Measurements from ENCODE around the gene ADGRV1. TPM values are rescaled to one million over a fixed set of nuclear protein-coding genes. Genes with fewer than 3 reads are reported as not detected.

Gene ADGRV1
- total and polyA plus RNA-seq, 7 donors: 0.05 to 0.83 (median 0.11) TPM; not detected in 1

GRCh38 chr5:90741022-90741564 is 182.5 kb downstream of the ADGRV1 start:
- Histone ChIP-seq H3K9me3 (no peaks in the 10 kb centered on the region), H3K36me3 (ENCODE audit: insufficient read depth in 1 of 2, low read depth in 1 of 2) (no peaks in the 10 kb centered on the region), H3K27ac (no peak overlapping the region), H3K27me3 (ENCODE audit: insufficient read depth in 3 of 3, low read length in 2 of 3) (no peaks in the 10 kb centered on the region), H3K4me1 (no peaks in the 10 kb centered on the region), H3K4me3 (no peak overlapping the region)
- no peak for DNase-seq
- intact Hi-C loops (cut with DNase I): no loop called here
- ATAC-seq: no peak
- TF ChIP-seq CTCF (IDR thresholded peaks at IDR 0.05): no peak
- WGBS, 3 donors: 79 to 88% (median 80%) methylated on average over 2 of the region's 2 CpGs

- no peak for TF ChIP-seq CTCF (IDR thresholded peaks at IDR 0.05)
- 92 to 98% (median 92%) methylated on average over 1 of the region's 1 CpG for WGBS, 3 donors
- no peaks in the 10 kb centered on the region for H3K4me1 ChIP-seq
- ATAC-seq (no peak), DNase-seq (no peak)
- intact Hi-C loops (cut with DNase I): no loop called here
- no peak overlapping the region for H3K27ac ChIP-seq
- H3K4me3 ChIP-seq: no peak overlapping the region
- no peaks in the 10 kb centered on the region for H3K27me3 ChIP-seq (ENCODE audit: insufficient read depth in 3 of 3, low read length in 2 of 3)
- no peaks in the 10 kb centered on the region for H3K9me3 ChIP-seq
- no peaks in the 10 kb centered on the region for H3K36me3 ChIP-seq (ENCODE audit: insufficient read depth in 1 of 2, low read depth in 1 of 2)
Measured at GRCh38 chr5:90746119-90746518, 187.5 kb downstream of the ADGRV1 start.

DNA sequence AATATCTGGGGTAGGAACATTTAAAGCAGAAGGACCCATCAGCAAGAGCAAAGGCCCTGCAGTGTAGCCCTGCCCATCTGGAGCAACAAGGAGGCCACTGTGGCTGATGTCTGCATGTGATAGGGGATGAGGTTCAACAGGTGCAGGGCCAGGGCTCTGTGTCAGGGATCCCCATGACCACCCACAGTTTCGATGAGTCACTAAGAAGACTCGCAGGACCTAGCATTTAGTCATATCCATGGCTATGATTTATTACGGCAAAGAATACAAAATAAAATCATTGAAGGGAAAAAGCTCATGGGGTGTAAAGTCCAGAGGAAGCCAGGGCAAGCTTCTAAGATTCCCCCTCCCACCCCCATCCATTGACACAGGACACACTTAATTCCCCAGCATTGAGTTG is 188.6 kb downstream of the ADGRV1 start:
- WGBS, 3 donors: 25 to 78% (median 44%) methylated on average over 3 of the region's 3 CpGs
- no peak for TF ChIP-seq CTCF (IDR thresholded peaks at IDR 0.05)
- no peak overlapping the region for H3K4me3 ChIP-seq
- no peaks in the 10 kb centered on the region for H3K9me3 ChIP-seq
- ATAC-seq (no peak), DNase-seq (no peak)
- intact Hi-C loops (cut with DNase I): no loop called here
- H3K27me3 ChIP-seq (ENCODE audit: insufficient read depth in 3 of 3, low read length in 2 of 3): no peaks in the 10 kb centered on the region
- H3K36me3 ChIP-seq (ENCODE audit: insufficient read depth in 1 of 2, low read depth in 1 of 2): no peaks in the 10 kb centered on the region
- no peak overlapping the region for H3K27ac ChIP-seq
- H3K4me1 ChIP-seq: no peaks in the 10 kb centered on the region

DNA sequence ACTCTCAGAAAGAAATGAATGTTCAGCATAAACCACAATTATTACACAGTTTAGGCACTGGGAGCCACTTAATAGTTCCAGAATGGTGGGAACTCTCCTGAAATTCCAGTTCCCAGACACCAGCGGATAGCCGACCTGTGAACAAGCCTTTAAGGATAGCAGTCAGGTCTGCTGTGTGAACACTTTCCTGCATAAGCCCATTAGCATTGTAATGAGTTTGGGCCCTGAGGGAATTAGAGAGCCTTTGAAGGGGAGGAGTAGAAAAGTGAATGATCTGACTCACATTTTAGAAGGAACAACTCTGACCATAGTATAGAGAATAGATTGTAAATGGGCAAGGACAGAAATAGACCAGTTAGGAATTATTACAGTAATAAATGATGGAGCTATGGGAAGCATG is 189.1 kb downstream of the ADGRV1 start:
- DNase-seq (no peak), ATAC-seq (no peak)
- intact Hi-C loops (cut with DNase I): no loop called here
- Histone ChIP-seq H3K36me3 (ENCODE audit: insufficient read depth in 1 of 2, low read depth in 1 of 2) (no peaks in the 10 kb centered on the region), H3K9me3 (no peaks in the 10 kb centered on the region), H3K4me1 (no peaks in the 10 kb centered on the region), H3K27me3 (ENCODE audit: insufficient read depth in 3 of 3, low read length in 2 of 3) (no peaks in the 10 kb centered on the region), H3K27ac (no peak overlapping the region), H3K4me3 (no peak overlapping the region)
- 79 to 88% (median 87%) methylated on average over 2 of the region's 2 CpGs for WGBS, 3 donors
- TF ChIP-seq CTCF (IDR thresholded peaks at IDR 0.05): no peak

DNA sequence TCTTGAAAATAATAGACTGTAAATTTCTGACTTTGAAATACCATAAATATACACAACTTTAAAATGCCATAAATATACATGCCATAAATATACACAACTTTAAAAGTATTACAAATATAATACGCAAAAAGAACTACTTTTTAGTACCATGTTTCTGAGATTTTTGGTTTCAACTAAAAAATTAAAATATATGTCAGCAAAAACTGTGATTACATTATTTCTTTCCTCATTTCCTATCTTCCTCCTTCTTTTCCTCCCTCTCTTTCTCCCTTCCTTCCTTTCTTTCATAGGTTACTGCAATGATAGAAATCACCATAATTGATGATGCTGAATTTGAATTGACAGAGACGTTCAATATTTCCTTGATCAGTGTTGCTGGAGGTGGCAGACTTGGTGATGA is 200.5 kb downstream of the ADGRV1 start:
- no peak for ATAC-seq
- intact Hi-C loops (cut with DNase I): no loop called here

More for the DNA sequence above, 200.5 kb downstream of the ADGRV1 start:
- no peaks in the 10 kb centered on the region for H3K4me1 ChIP-seq
- 89 to 92% (median 91%) methylated on average over 2 of the region's 2 CpGs for WGBS, 3 donors
- TF ChIP-seq CTCF (IDR thresholded peaks at IDR 0.05): no peak
- no peaks in the 10 kb centered on the region for H3K27me3 ChIP-seq (ENCODE audit: insufficient read depth in 3 of 3, low read length in 2 of 3)
- no peaks in the 10 kb centered on the region for H3K36me3 ChIP-seq (ENCODE audit: insufficient read depth in 1 of 2, low read depth in 1 of 2)
- no peak overlapping the region for H3K27ac ChIP-seq
- DNase-seq: no peak
- no peak overlapping the region for H3K4me3 ChIP-seq
- no peaks in the 10 kb centered on the region for H3K9me3 ChIP-seq
